CMK (cell line): ENCODE results near the gene SMYD3.
"Not testable (repeated sequence)": the region's sequence is repeated elsewhere in the genome, so short reads cannot be mapped to it uniquely, and the experiment has no call there.

Experiments used
- DNase-seq: peaks from one replicate; pipeline ENCODE4 v3.0.0-alpha.2; 2010; ENCODE audit warnings: low read depth

The SMYD3 gene

GRCh38 chr1:245800901-245801605 is 706.0 kb downstream of the SMYD3 start:
- no peak for DNase-seq

- no peak for DNase-seq
Measured at GRCh38 chr1:245798349-245798711, 708.7 kb downstream of the SMYD3 start.

- no peak for DNase-seq
Measured at GRCh38 chr1:245797592-245798348, 709.3 kb downstream of the SMYD3 start.

GRCh38 chr1:245791410-245792312 is 715.4 kb downstream of the SMYD3 start:
- DNase-seq, result no peak

GRCh38 chr1:245790441-245790840 is 716.6 kb downstream of the SMYD3 start:
- no peak for DNase-seq

- no peak for DNase-seq
Measured at GRCh38 chr1:245788886-245789285, 718.2 kb downstream of the SMYD3 start.

GRCh38 chr1:245788269-245788668 is 718.8 kb downstream of the SMYD3 start:
- no peak for DNase-seq

- no peak for DNase-seq
Measured at GRCh38 chr1:245786948-245787347, 720.1 kb downstream of the SMYD3 start.

GRCh38 chr1:245779797-245780755 is 727.0 kb downstream of the SMYD3 start:
- peak; percentile 17 for DNase-seq

GRCh38 chr1:245777752-245778151 is 729.3 kb downstream of the SMYD3 start:
- DNase-seq, result no peak

- no peak for DNase-seq
Measured at GRCh38 chr1:245776694-245777332, 730.3 kb downstream of the SMYD3 start.

- no peak for DNase-seq
Measured at GRCh38 chr1:245776139-245776538, 730.9 kb downstream of the SMYD3 start.

- not testable (repeated sequence) for DNase-seq
Measured at GRCh38 chr1:245774931-245775330, 732.1 kb downstream of the SMYD3 start.

- no peak for DNase-seq
Measured at GRCh38 chr1:245774196-245774595, 732.9 kb downstream of the SMYD3 start.

- DNase-seq, result no peak
Measured at GRCh38 chr1:245773344-245773743, 733.7 kb downstream of the SMYD3 start.

GRCh38 chr1:245772739-245773138 is 734.3 kb downstream of the SMYD3 start:
- no peak for DNase-seq

- DNase-seq, result no peak
Measured at GRCh38 chr1:245772325-245772724, 734.8 kb downstream of the SMYD3 start.

GRCh38 chr1:245771511-245772281 is 735.4 kb downstream of the SMYD3 start:
- no peak for DNase-seq

GRCh38 chr1:245770156-245770555 is 736.9 kb downstream of the SMYD3 start:
- no peak for DNase-seq

GRCh38 chr1:245768596-245768995 is 738.5 kb downstream of the SMYD3 start:
- DNase-seq, result no peak
